Epithelial cell of prostate (primary cell): ENCODE data around the gene ZNRF3.

ENCODE experiments used
- DNase-seq: peaks from one replicate; pipeline ENCODE4 v3.0.0-alpha.2; 2011; ENCODE audit warnings: low read depth, low spot score
- H3K27ac ChIP-seq: fragments of 450-650 bp; 2 replicates; pipeline ENCODE4 v1.5.1; 2017; ENCODE audit warnings: mild to moderate bottlenecking

The ZNRF3 gene

DNA sequence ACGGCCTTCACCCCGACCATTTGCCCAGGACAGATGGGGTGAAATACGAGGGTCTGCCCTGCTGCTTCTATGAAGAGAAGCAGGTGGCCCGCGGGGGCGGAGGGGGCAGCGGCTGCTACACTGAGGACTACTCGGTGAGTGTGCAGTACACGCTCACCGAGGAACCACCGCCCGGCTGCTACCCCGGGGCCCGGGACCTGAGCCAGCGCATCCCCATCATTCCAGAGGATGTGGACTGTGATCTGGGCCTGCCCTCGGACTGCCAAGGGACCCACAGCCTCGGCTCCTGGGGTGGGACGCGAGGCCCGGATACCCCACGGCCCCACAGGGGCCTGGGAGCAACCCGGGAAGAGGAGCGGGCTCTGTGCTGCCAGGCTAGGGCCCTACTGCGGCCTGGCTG, 167.1 kb downstream of the ZNRF3 start:
- H3K27ac ChIP-seq: no peak overlapping the region
- DNase-seq: no peak

DNA sequence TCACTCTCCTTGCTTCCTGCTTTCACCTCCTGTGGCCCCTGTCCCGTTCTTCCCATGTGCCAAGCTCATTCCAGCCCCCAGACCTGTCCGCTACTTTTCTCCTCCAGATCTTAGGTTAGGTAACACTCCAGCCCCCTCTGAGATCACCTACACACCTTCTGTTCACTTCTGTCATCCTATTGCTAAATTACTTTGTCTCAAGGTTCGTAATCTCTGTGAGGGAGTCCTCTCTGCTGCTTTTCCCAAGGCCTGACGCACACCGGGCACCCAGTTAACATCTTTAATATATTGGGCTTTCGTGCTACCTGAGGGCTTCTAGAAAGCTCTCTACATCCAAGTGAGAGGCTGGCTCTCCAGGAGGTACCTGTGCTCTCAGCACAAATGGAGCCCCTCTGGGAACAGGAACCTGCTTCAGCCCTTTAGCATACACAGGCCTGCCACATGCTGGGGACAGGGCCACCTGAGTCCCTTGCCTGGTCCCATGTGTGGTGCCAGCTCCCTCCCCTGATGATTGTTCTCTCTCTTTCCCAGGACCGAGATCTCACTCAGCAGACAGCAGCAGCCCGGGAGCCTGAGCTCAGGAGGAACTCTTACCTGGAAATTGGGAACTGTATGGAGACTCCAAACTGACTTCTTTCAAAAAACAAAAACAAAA, 169.8 kb downstream of the ZNRF3 start:
- H3K27ac ChIP-seq: no peak overlapping the region
- DNase-seq: no peak

DNA sequence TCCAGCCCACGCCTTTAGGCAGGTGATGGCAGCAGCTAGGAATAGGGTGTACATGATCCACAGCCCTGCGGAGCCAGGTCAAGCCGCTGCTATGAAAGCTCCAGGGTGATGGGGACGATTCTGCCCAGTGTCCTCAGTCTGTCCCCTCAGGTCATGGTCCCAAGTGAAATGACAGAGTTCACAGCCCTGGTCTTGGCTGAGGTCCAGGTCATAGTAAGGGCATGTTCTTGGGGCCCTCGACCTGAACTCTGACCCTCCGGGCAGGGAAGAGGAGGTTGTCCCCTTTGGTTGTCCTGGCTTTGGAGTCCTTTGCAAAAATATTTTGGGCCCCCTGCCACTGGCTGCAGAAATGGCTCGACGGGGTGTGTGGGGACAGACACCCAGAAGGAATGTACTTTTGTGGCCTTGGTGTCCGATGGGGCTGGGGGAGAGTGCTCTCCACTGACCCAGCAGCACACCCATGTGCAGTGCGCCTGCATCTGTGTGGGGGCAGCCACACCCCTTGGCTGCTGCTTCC, 170.9 kb downstream of the ZNRF3 start:
- no peak for DNase-seq
- H3K27ac ChIP-seq: no peak overlapping the region

DNA sequence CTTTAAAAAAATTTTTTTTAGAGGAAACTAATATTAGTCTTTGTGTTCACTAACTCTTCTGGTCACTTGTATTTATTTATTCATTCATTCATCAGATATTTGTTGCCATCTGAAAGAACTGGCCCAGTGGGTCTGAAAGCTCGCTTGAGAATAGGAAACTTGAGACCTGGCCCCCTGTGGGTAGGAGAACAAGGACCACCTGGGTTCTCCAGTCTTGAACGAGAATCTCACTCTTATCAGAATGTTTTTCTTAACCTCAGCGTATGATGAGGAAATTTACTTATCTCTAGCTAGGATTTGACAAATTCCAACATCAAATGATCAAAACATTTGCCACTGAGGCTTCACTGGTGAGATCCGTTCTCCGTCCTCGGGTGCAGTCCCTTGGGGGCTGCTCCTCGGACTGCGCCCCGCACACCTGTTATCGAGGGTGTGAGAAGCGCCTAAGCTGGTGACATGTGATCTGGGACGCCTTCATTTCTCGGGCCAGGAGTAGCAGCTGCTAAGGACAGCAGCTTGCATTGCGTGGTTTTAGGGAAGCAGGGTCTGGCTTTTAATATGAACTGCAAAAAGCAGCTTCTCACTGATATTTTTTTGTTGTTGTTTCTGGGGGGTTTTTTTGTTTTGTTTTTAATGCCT, 171.9 kb downstream of the ZNRF3 start:
- DNase-seq: no peak
- H3K27ac ChIP-seq: no peak overlapping the region

DNA sequence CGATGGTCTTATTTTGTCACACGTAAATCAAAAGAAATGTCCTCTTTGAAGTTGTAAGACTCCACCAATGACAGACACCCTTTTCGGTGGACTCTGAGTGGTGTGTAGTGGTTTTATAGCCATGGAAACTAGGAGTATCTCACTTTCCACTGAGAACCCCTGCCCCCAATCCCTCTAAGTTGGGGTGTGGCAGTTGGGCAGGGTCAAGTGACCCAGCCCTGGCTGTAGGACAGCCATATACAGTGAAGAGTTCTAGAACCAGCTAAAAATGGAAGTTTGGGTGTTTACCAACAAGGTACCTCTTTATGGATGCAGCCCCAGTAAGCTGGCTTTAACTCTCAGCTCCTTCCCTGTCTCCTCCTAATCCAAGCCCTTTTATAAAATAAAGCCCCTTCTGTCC, 173.1 kb downstream of the ZNRF3 start:
- no peak overlapping the region for H3K27ac ChIP-seq
- DNase-seq: no peak

DNA sequence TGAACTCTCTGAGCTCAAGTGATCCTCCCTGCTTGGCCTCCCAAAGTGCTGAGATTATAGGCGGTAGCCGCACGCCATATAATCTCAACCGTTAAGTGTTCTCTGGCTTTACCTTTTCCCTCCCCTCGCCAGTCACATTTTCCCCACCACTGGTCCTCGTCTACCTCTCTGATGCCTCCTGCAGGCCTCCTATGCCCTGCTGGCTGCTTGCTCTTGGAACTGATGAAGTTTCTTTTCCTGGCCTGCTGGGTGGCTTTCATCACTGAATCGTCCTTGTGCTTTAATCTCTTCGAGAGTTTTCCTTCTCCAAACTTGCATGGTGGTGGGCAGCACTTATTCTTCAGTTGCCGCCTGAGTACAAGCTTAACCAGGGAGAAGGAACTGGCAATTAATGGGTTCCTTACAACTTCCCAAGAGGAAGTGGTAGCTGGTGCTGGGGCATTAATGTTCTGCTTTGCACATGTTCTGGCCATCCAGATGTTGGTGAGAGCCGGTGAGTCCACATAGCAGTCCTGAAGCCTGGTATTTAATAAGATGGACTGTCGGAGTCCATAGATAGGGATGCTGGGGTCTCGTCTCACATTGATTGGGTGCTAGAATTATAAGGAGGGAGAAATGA, 177.0 kb downstream of the ZNRF3 start:
- no peak overlapping the region for H3K27ac ChIP-seq
- DNase-seq: no peak

DNA sequence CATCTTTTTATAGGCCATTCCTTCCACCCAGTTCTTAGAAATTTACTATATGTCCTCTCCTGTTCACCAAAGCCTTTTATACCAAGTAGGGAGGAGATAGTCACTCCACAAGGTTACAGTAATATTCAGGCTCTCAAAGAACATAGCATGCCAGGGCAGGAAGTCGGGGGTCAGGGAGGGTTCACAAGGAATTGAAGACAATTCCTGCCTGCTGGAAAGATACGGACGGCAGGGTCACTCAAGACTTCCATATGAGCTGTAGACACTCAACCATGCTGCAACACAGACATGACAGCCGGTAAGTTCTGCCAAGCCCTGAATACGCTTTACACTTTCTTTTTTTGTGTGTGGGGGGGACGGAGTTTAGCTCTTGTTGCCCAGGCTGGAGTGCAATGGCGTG, 177.6 kb downstream of the ZNRF3 start:
- no peak overlapping the region for H3K27ac ChIP-seq
- DNase-seq: no peak

DNA sequence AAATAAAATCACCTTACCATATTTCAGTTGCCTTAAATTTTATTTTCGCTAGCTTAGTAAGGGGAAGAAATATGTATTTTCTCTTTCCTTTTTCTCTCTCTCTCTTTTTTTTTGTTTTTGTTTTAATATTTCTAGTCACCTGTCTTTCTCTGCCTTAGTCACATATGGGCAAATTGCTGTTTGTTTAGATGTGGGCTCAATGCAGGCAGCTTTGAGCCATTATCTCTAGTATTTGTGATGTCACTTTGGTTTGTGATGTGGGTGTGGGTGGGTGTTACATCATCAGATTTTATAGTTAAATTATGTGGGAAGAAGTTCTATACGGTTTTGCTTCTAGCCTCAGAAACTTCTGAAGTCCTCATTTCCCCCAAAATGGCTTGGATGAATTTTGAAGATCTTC, 178.4 kb downstream of the ZNRF3 start, which contains the start of gene C22orf31:
Gene C22orf31, minus strand, starts transcription at position 59 of the 400 bp plus-strand sequence. Its CDS starts 39 bp downstream, at position 20.
- no peak within 1 kb of the TSS for H3K27ac ChIP-seq
- DNase-seq: no peak

DNA sequence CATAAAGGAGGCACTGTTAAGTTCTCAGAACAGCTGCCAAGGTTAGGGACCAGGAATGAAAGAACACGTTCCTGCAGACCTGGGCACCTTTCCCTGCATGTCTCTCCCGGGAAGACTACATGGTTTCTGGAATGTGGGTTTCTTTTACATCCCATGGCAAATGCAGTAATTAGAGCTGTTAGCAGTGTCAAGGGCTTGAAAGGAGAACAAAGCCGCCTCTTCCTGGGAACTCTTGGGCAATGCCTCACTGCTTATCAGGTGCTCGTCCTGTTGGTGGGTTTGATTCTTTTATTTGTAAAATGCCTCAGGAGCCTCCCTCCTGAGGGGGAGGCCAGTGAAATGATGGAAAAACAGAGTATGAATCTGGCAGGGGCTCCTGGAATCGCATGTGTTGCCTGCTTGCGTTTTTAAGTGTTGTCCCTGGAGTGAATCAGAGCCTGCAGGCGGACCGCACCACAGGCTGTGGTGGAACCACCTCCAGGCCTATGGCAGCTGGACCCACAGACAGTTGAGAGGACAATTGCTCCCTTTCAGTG, 179.0 kb downstream of the ZNRF3 start:
- DNase-seq: no peak
- no peak overlapping the region for H3K27ac ChIP-seq

DNA sequence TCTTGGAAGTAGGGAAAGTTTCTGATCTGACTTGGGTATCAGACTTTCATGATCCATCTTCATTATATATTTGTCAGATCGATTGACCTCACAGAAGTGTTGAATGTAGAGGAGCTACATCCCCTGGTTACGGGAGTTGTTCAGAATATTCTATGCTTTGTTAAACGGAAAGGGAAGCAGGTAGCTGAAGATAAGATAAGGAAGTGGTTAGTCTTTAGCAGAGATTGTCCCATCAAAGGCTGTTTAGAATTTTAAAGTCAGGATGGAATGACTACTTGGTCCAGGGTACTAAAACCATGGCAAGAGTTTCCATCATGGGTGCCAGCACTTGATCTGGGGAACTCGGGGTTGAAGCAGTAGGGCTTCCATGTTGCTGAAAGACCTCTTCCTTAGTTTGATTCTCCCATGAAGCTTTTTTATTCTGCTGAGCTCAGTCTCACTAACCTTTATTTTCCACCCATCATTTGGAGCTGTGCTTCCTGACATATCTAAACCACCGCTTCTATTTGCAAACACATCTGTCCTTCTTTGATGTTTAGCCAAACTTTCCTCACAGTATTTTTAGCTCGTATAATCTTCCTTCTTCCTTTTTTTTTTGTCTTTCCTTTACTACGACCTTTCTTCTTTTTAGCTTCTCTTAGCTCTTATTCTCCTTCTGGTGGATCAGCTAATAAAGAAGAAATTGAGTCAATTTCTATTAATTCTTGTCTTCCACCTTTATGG, 182.3 kb downstream of the ZNRF3 start:
- DNase-seq: no peak

DNA sequence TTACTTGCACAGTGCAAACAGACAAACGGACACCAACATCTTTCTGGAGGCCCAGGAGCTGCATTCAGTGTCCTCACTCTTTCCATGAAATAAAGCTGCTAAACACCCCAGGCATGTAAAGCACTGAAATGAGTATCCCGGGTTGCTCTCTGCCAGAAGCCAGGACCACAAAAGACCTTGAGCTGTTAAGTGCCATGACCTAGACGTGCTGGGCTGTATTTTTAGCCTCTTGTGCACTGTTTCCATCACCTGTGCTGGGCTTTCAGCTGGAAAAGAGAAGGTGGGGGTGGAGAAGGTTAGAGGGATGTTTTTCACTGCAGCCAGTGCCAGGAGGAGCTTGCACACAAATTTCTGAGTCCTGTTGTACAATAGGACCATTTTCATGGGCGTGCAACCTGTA, 186.1 kb downstream of the ZNRF3 start:
- no peak overlapping the region for H3K27ac ChIP-seq
- no peak for DNase-seq

More for the DNA sequence above, 182.3 kb downstream of the ZNRF3 start:
- H3K27ac ChIP-seq: no peak overlapping the region

DNA sequence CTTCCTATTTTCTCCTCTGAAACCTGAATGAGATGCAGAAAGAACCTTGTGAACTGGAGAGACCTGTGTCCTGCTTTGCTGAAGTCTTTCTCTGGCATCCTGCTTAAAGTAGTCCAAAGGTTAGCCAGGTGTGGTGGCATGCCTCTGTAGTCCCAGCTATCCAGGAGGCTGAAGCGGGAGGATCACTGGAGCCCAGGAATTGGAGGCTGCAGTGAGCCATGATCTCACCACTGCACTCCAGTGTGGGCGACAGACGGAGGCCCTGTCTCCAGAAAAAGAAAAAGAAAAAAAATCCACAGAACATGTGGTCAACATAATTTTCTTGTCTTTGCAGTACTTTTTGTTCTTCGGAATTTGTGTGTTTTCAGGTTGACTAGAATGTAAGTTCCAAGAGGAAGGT, 187.1 kb downstream of the ZNRF3 start:
- H3K27ac ChIP-seq: no peak overlapping the region

DNA sequence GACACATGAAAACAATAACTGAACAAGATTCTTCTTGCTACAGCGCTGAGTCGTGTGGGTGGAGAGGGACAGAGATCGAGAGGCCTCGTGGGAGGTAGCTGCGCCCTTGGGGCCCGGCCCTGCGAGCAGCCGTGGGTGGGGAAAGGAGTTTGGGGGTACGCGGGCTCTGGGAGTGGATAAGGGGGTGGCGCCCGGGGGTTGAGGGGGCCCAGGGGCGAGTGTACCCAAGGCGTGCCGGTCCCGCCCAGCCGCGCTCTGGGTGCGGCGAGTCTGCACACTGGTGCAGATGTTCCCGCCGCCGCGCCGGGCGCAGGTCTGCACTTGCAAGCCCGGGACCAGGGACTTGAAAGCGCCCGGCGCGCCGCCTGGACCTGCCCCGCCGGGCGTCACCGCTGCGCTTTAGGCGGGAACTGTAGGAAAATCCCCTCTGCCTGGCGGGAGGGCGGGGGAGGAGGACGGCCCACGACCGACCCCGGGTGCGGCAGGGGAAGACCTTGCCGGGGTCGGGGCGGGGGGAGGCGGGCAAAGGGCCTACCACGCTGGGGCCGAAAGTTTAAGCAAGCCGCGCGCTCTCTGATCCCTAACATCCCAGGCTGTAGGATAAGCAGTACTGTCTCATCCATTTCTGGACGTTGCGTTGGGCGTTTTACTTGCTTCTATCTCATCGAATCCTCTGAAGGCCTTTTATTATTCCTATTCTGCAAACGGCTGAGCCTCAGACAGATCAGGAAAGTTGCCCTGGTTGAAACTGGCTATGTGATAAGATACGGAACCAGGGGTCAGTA, 188.1 kb downstream of the ZNRF3 start:
- peak overlapping the region; percentile 10 for H3K27ac ChIP-seq
- peak; percentile 64 for DNase-seq

More for the DNA sequence above, 187.1 kb downstream of the ZNRF3 start:
- DNase-seq: no peak

DNA sequence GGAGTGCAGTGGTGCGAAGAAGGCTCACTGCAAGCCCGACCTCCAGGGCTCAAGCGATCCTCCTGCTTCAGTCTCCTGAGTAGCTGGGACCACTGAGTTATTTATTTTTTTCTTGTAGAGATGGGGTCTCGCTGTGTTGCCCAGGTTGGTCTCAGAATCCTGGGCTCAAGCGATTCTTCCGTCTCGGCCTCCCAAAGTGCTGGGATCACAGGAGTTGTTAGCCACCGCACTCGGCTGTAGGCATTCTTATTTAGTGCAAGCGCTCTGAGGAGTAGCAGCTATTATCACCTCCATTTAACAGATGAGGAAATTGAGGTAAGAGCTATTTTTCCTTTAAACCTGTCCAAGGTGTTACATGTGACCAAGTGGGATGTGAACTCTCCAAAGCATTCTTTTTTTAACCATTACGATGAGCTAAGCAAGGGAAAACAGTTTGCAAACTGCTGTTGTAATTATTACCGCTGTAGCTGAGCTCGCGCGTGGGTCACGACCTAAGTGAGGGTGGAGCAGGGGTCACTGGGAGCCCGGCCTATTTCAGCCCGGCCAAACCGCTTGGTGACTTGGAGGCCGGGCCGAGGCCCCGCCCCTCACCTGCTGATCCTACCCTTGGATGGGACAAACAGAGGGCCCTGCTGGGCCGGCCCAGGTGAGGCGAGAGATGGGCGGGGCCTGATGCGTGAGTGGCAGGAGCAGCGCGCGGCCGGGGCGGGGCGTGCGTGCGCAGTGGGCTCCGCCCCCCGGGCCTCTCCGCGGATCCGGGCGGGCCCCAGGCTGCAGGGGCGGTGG, 189.0 kb downstream of the ZNRF3 start:
- no peak overlapping the region for H3K27ac ChIP-seq
- peak; percentile 62 for DNase-seq

DNA sequence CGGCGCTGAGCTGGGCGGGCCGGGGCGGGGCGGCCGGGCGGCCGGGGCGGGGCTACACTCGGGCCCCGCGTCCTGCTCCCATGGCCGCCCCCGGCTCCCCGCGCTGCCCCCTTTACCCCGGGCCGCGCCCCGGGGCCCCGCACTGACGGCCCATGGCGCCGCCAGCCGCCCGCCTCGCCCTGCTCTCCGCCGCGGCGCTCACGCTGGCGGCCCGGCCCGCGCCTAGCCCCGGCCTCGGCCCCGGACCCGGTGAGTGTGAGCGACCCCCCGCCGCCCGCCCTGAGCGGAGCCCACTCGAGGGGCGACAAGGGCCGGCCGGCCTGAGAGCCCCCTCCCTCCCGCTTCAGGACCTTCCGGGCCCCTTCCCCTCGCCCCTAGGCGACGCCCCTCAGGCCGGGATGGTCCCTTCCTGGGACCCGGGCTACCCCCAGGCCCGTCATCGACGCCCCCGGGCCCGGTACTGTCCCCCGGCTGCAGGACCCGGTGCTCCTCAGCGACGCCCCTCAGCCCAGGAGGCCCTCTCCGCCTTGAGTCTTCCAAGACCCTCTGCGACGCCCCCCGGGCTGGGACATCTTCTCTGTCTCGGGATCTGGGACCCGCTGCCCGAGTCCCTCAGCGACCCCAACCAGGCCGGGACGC, 189.7 kb downstream of the ZNRF3 start, which contains the start of gene KREMEN1:
Gene KREMEN1, plus strand, starts transcription at position 57 of the 639 bp plus-strand sequence. Its CDS starts 96 bp downstream, at position 153.
- H3K27ac ChIP-seq: peak within 1 kb of the TSS; percentile 10
- DNase-seq: no peak

DNA sequence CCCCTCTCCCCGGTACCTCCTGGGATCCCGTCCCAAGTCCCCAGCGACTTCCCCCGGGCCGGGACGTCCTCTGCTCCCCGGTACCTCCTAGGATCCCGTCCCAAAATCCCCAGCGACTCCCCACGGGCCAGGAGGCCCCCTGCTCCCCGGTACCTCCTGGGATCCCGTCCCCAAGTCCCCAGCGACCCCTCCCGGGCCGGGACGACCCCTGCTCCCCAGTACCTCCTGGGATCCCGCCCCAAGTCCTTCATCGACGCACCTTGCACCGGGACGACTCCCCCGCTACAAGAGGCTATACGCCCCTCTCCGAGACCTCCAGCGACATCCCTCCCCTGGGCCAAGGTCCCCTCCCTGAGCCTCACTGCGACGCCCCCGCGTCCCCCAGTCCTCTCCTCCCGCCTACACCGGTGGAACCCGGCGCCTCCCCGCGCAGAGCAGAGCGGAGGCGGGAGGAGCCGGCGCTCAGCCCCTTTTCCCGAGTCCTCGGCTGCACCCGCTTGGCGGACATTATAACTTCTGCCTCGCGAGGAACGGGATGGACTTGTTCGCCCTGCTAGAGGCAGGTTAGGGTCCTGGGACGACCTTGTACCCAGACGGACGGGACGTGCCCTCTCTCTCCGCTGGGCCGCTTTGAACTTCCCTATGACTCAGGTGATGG, 190.4 kb downstream of the ZNRF3 start:
- no peak for DNase-seq

DNA sequence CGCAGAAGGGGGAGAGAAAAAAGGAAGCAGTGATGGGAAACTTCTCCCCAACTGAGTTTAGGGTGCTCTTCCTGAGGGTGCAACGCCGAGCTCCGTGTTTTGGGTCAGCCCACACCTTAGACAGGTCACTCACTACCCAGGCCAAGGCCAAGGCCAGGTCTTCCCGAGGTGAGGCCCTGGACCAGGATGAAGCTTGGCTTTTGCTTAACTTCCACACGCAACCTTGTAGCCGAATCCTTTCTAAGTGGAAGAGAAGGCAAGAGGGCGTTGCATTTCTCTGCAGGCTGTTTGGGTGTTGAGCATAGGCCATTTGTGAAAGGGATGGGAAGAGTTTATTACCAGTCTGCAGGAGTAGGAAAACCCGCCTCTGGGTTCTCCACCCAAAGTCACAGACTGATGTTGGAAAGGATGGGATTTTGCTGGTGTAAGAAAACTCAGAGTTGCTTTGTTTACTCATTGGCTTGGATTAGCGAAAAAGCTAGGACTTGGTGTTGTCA, 191.0 kb downstream of the ZNRF3 start:
- no peak overlapping the region for H3K27ac ChIP-seq
- DNase-seq: no peak

More for the DNA sequence above, 190.4 kb downstream of the ZNRF3 start:
- no peak overlapping the region for H3K27ac ChIP-seq
